SK-N-SH (cell line): Measurements from ENCODE around the gene LDB3. TPM values are rescaled to one million over a fixed set of nuclear protein-coding genes. Genes with fewer than 3 reads are reported as not detected.

Experiments
- CTCF ChIA-PET: fragments of 300-600, 350-600 bp; formaldehyde crosslinking; extraction: SDS; loops from one replicate; lab custom pipeline; 2021; lab: Yijun Ruan, JAX
- POLR2A ChIA-PET: fragments of 350-600 bp; sonication (Branson Sonifier 250); formaldehyde crosslinking; extraction: SDS; loops from one replicate; lab custom pipeline; 2020; ENCODE audit warnings: antibody characterized with exemption, inconsistent platforms; lab: Yijun Ruan, JAX
- DNase-seq: peaks from one replicate; pipeline ENCODE4 v3.0.0; 2012
- H2AFZ ChIP-seq: fragments of 200-600 bp; sonication (generic); 2 replicates; pipeline ENCODE4 v1.8.1; 2016; ENCODE audit warnings: antibody characterized with exemption, mild to moderate bottlenecking, low read depth
- H3F3A ChIP-seq: fragments of 200-600 bp; sonication (generic); replicated peaks from 2 replicates; pipeline ENCODE3; 2016; ENCODE audit warnings: antibody characterized with exemption, mild to moderate bottlenecking; ENCODE audit not compliant: insufficient read depth
- H3K27ac ChIP-seq, 2 experiments: fragments of 200-500 bp in 1 of 2; fragments of 200-600 bp in 1 of 2; sonication (Bioruptor generic) in 1 of 2; sonication (generic), shearing (Covaris generic) in 1 of 2; 2 replicates each; pipeline versions ENCODE4 v1.5.1 to v1.6.1; 2014 to 2016; ENCODE audit warnings: low read depth in 2 of 2, inconsistent platforms in 1 of 2, low read length in 1 of 2, mild to moderate bottlenecking in 1 of 2, mixed read lengths in 1 of 2
- H3K27me3 ChIP-seq: fragments of 200-600 bp; sonication (generic), shearing (Covaris generic); 2 replicates; pipeline ENCODE4 v1.6.1; 2016; ENCODE audit warnings: mixed run types; ENCODE audit not compliant: insufficient read depth
- H3K36me3 ChIP-seq, 2 experiments: fragments of 200-500 bp in 1 of 2; fragments of 200-600 bp in 1 of 2; sonication (Bioruptor generic) in 1 of 2; sonication (generic) in 1 of 2; replicated peaks in 1 of 2; 2 replicates each; pipeline versions ENCODE3 to v1.5.1; 2014 to 2016; ENCODE audit warnings: low read length in 1 of 2, mild to moderate bottlenecking in 1 of 2; ENCODE audit not compliant: insufficient read depth in 2 of 2, control insufficient read depth in 1 of 2
- H3K4me1 ChIP-seq, 2 experiments: fragments of 200-500 bp in 1 of 2; fragments of 200-600 bp in 1 of 2; sonication (Bioruptor generic) in 1 of 2; sonication (generic), shearing (Covaris generic) in 1 of 2; 2 replicates each; pipeline versions ENCODE4 v1.5.1 to v1.6.1; 2014 to 2016; ENCODE audit warnings: low read depth in 1 of 2, low read length in 1 of 2, mixed run types in 1 of 2; ENCODE audit not compliant: insufficient read depth in 2 of 2, control insufficient read depth in 1 of 2
- H3K4me2 ChIP-seq: fragments of 200-600 bp; sonication (generic), shearing (Covaris generic); 2 replicates; pipeline ENCODE4 v1.6.1; 2017; ENCODE audit warnings: mixed run types
- H3K4me3 ChIP-seq, 2 experiments: fragments of 200-500 bp in 1 of 2; fragments of 200-600 bp in 1 of 2; sonication (Bioruptor generic) in 1 of 2; sonication (generic), shearing (Covaris generic) in 1 of 2; 2 replicates each; pipeline versions ENCODE4 v1.5.1 to v1.8.1; 2014 to 2016; ENCODE audit warnings: low read depth in 2 of 2, inconsistent platforms in 1 of 2, low read length in 1 of 2, mild to moderate bottlenecking in 1 of 2, mixed read lengths in 1 of 2, moderate library complexity in 1 of 2
- H3K79me2 ChIP-seq: fragments of 200-600 bp; sonication (generic); 2 replicates; pipeline ENCODE4 v1.8.1; 2017; ENCODE audit warnings: mild to moderate bottlenecking; ENCODE audit not compliant: insufficient read depth
- H3K9ac ChIP-seq: fragments of 200-600 bp; sonication (generic); 2 replicates; pipeline ENCODE4 v1.6.1; 2017; ENCODE audit warnings: mixed run types
- H3K9me2 ChIP-seq: fragments of 200-600 bp; sonication (generic); 2 replicates; pipeline ENCODE4 v1.6.1; 2017; ENCODE audit warnings: mixed run types
- H3K9me3 ChIP-seq: fragments of 200-600 bp; sonication (generic); 2 replicates; pipeline ENCODE4 v1.6.1; 2017; ENCODE audit warnings: mixed run types, mild to moderate bottlenecking, moderate library complexity
- H4K20me1 ChIP-seq: fragments of 200-600 bp; sonication (generic); 2 replicates; pipeline ENCODE4 v1.6.1; 2017; ENCODE audit warnings: mild to moderate bottlenecking, mixed run types; ENCODE audit not compliant: insufficient read depth
- EP300 ChIP-seq, 2 experiments: IDR thresholded peaks; 2 replicates each; pipeline versions ENCODE4 v1.4.0 to v1.6.1; 2012; ENCODE audit warnings: borderline replicate concordance in 1 of 2, low read depth in 1 of 2, low read length in 1 of 2
- IRF3 ChIP-seq: fragments of 150-350 bp; IDR thresholded peaks from 2 replicates; pipeline ENCODE4 v1.6.1; 2016; ENCODE audit warnings: mild to moderate bottlenecking, low read depth, low read length
- PBX3 ChIP-seq: IDR thresholded peaks from 2 replicates; pipeline ENCODE4; 2012
- USF2 ChIP-seq: fragments of 150-350 bp; IDR thresholded peaks from 2 replicates; pipeline ENCODE4 v1.6.1; 2017; ENCODE audit warnings: antibody characterized with exemption, low read length, low read depth, borderline replicate concordance
- WGBS: methylation state at CpG from one replicate; pipeline ENCODE4 v1.1.6; 2017; ENCODE audit warnings: low lambda C conversion rate; 5-methylcytosine and 5-hydroxymethylcytosine counted together
- polyA plus RNA-seq, 3 experiments: library from polyadenylated mRNA; depleted of rRNA; stranded (reverse); fragments of >200 nt; gene quantifications; 2 replicates each; pipeline ENCODE4 v1.2.3, GENCODE V29; 2012

Gene LDB3
- polyA plus RNA-seq, 1 of the 3 experiments (the other 2 are of a cell fraction): 0.48 TPM

- no peaks in the 10 kb centered on the region for H3K27me3 ChIP-seq
- POLR2A ChIA-PET: interaction anchor here (2.0 kb wide), 1 partner anchor 48 kb away, joined by 6 read pairs; the partner anchor contains the start of gene BMPR1A
- 100% methylated on average over 4 of the region's 8 CpGs for WGBS
- DNase-seq: no peak
- TF ChIP-seq IRF3 (no peak), USF2 (no peak)
- TF ChIP-seq, all 33 proteins: peak for 0
- Histone ChIP-seq H3K9me3 (no peaks in the 10 kb centered on the region), H3K9me2 (no peaks in the 10 kb centered on the region), H4K20me1 (no peaks in the 10 kb centered on the region), H3K4me1 (peaks cover 10 to 11% of the 10 kb centered on the region in 2 experiments; a peak in 2 of 4 replicates), H3K36me3 (no peaks in the 10 kb centered on the region), H3K79me2 (no peaks in the 10 kb centered on the region; the same call in 1 of the 2 replicates), H3K4me3 (no peak overlapping the region), H3F3A (peaks cover 10% of the 10 kb centered on the region), H2AFZ (no peak overlapping the region), H3K27ac (no peak overlapping the region), H3K4me2 (no peak overlapping the region), H3K9ac (no peak overlapping the region)
- CTCF ChIA-PET: interaction anchor here (0.6 to 2.7 kb wide), 5 partner anchors 9 to 191 kb away, joined by 3 to 15 read pairs (median 3); no protein-coding TSS in a partner anchor
Observed at GRCh38 chr10:86708068-86708782, 39.9 kb downstream of the LDB3 start.

GRCh38 chr10:86708783-86709380 is 40.6 kb downstream of the LDB3 start:
- no peaks in the 10 kb centered on the region; the same call in 1 of the 2 replicates for H3K79me2 ChIP-seq
- H2AFZ ChIP-seq: no peak overlapping the region
- peaks cover 10% of the 10 kb centered on the region for H3F3A ChIP-seq
- no peaks in the 10 kb centered on the region for H3K27me3 ChIP-seq
- ChIA-PET POLR2A (interaction anchor here (2.0 kb wide), 1 partner anchor 47 kb away, joined by 6 read pairs; the partner anchor contains the start of gene BMPR1A), CTCF (interaction anchor here (0.6 to 2.7 kb wide), 4 partner anchors 14 to 191 kb away, joined by 3 to 15 read pairs (median 7); no protein-coding TSS in a partner anchor)
- no peak overlapping the region for H3K4me3 ChIP-seq
- H3K9me3 ChIP-seq: no peaks in the 10 kb centered on the region
- no peaks in the 10 kb centered on the region for H3K36me3 ChIP-seq
- 98% methylated on average over 4 of the region's 5 CpGs for WGBS
- DNase-seq: no peak
- TF ChIP-seq PBX3 (no peak), EP300 (IDR thresholded peaks at IDR 0.05; ENCODE audit: borderline replicate concordance in 1 of 2, low read depth in 1 of 2, low read length in 1 of 2) (no peak)
- no peaks in the 10 kb centered on the region for H3K9me2 ChIP-seq
- H4K20me1 ChIP-seq: no peaks in the 10 kb centered on the region
- no peak overlapping the region for H3K9ac ChIP-seq
- no peak overlapping the region for H3K27ac ChIP-seq
- H3K4me2 ChIP-seq: no peak overlapping the region
- peaks cover 10 to 11% of the 10 kb centered on the region in 2 experiments; a peak in 2 of 4 replicates for H3K4me1 ChIP-seq
